Measurements from ENCODE around the gene RTTN. TPM values are rescaled to one million over a fixed set of nuclear protein-coding genes. Genes with fewer than 3 reads are reported as not detected.

Gene RTTN
- polyA plus RNA-seq, 1 of the 3 experiments (the other 2 are of a cell fraction), result 4.7 TPM

DNA sequence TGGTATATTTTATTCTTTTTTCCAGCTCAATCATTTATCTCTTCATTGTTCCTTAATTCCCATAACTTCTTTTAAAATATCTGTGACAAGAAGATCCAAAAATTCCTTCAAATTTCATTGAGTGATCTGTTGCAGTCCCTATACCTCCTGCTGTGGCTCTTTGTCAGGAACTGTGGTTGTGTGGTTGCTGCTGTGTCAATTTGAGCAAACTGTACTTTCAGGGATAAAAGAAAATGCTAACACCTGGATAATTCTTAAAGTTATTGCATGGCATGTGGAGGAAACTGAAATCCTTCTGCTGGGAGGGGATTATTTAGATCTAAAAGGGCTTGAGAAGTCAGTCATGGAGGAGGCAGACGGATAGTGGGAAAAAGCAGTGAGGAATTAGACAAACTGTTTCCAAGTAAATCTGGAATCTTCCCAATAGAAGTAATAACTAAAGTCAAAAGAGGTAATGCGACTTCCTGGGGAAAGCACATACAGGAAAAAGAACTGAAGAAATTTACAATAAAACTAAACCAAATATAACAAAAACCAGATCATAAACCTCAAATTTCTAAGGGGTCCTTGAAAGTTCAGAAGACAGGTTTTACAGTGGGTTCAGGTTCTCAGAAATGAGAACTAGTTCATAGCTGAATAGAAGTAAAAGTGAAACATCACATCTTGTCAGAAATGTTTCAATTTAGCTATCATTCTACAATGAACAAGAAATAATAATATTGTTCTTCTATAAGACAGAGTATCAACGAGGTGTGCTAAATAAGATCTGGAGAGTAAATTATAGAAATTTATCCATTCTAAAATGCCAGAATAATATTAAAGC lies 224.3 kb downstream of the RTTN start:
- Histone ChIP-seq H4K20me1 (ENCODE audit: insufficient read depth) (no peaks in the 10 kb centered on the region), H3K9ac (no peak overlapping the region), H2AFZ (ENCODE audit: low read depth) (no peak overlapping the region), H3F3A (replicated peaks; ENCODE audit: insufficient read depth) (no peaks in the 10 kb centered on the region), H3K4me3 (ENCODE audit: low read depth in 2 of 2, low read length in 1 of 2) (no peak overlapping the region), H3K27ac (ENCODE audit: low read depth in 2 of 2, low read length in 1 of 2) (no peak overlapping the region), H3K4me1 (ENCODE audit: control insufficient read depth in 1 of 2, insufficient read depth in 2 of 2, low read depth in 1 of 2, low read length in 1 of 2) (peaks cover 0 to 6% of the 10 kb centered on the region in 2 experiments; a peak in 2 of 4 replicates), H3K79me2 (ENCODE audit: insufficient read depth) (no peaks in the 10 kb centered on the region), H3K36me3 (replicated peaks in 1 of 2; ENCODE audit: control insufficient read depth in 1 of 2, insufficient read depth in 2 of 2, low read length in 1 of 2) (peaks cover 0 to 3% of the 10 kb centered on the region in 2 experiments), H3K27me3 (ENCODE audit: insufficient read depth) (no peaks in the 10 kb centered on the region), H3K9me3 (no peaks in the 10 kb centered on the region), H3K9me2 (no peaks in the 10 kb centered on the region), H3K4me2 (no peak overlapping the region)
- POLR2A ChIA-PET, result interaction anchor here (0.7 kb wide), 1 partner anchor 13 kb away, joined by 3 read pairs; no protein-coding TSS in a partner anchor
- WGBS (ENCODE audit: low lambda C conversion rate), result 87% methylated on average over 3 of the region's 3 CpGs
- CTCF ChIA-PET, result interaction anchor here (0.7 to 1.1 kb wide), 3 partner anchors 13 to 17 kb away, joined by 3 read pairs; no protein-coding TSS in a partner anchor
- DNase-seq, result no peak
- no peak for TF ChIP-seq YY1 (IDR thresholded peaks at IDR 0.05; ENCODE audit: low read depth)

DNA sequence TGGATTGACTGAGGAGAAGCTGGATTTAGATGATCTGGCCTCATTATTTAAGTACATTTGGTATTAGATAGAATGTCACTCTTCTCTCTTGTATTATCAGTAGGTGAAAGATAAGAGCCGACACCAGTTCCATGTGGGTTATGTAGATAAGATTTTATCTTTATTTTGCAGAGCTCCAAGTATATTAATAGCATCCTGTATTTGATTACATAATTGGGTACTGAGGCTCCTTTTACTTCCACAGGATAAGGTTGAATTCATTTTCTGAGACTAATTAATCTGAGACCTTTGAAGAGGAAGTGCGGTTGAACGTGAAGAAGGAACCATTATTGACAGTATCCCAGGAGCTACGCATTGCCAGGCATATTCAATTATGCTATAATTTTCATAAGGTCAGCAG lies 225.0 kb downstream of the RTTN start:
- H3K4me1 ChIP-seq (ENCODE audit: control insufficient read depth in 1 of 2, insufficient read depth in 2 of 2, low read depth in 1 of 2, low read length in 1 of 2), result peaks cover 0 to 6% of the 10 kb centered on the region in 2 experiments; a peak in 2 of 4 replicates
- WGBS (ENCODE audit: low lambda C conversion rate), result 88% methylated on average over 4 of the region's 4 CpGs
- H3K9me2 ChIP-seq, result no peaks in the 10 kb centered on the region
- no peaks in the 10 kb centered on the region for H3K27me3 ChIP-seq (ENCODE audit: insufficient read depth)
- H3K4me2 ChIP-seq, result no peak overlapping the region
- no peaks in the 10 kb centered on the region for H3K9me3 ChIP-seq
- ChIA-PET CTCF (interaction anchor here (0.7 to 1.1 kb wide), 3 partner anchors 12 to 18 kb away, joined by 3 read pairs; no protein-coding TSS in a partner anchor), POLR2A (interaction anchor here (0.7 kb wide), 1 partner anchor 12 kb away, joined by 3 read pairs; no protein-coding TSS in a partner anchor)
- DNase-seq, result no peak
- H3K27ac ChIP-seq (ENCODE audit: low read depth in 2 of 2, low read length in 1 of 2), result no peak overlapping the region
- no peaks in the 10 kb centered on the region for H3F3A ChIP-seq (replicated peaks; ENCODE audit: insufficient read depth)
- H2AFZ ChIP-seq (ENCODE audit: low read depth), result no peak overlapping the region
- no peak overlapping the region for H3K4me3 ChIP-seq (ENCODE audit: low read depth in 2 of 2, low read length in 1 of 2)
- H3K36me3 ChIP-seq (replicated peaks in 1 of 2; ENCODE audit: control insufficient read depth in 1 of 2, insufficient read depth in 2 of 2, low read length in 1 of 2), result peaks cover 0 to 3% of the 10 kb centered on the region in 2 experiments
- no peaks in the 10 kb centered on the region for H4K20me1 ChIP-seq (ENCODE audit: insufficient read depth)
- H3K79me2 ChIP-seq (ENCODE audit: insufficient read depth), result no peaks in the 10 kb centered on the region
- TF ChIP-seq FOSL2 (IDR thresholded peaks at IDR 0.05; ENCODE audit: borderline replicate concordance, low read depth) (no peak), SIN3A (IDR thresholded peaks at IDR 0.05; ENCODE audit: borderline replicate concordance, low read depth, low read length) (no peak), EP300 (IDR thresholded peaks at IDR 0.05; ENCODE audit: borderline replicate concordance in 1 of 2, low read depth in 1 of 2, low read length in 1 of 2) (peak in 1 of 2 experiments; percentile 86; a peak in 2 of 4 replicates), RCOR1 (IDR thresholded peaks at IDR 0.05; ENCODE audit: low read length) (peak; percentile 91), TCF12 (IDR thresholded peaks at IDR 0.05) (peak; percentile 48; the same call in 1 of the 2 replicates), GATA2 (CRISPR knock-in tag; IDR thresholded peaks at IDR 0.05) (peak; percentile 93)
- H3K9ac ChIP-seq, result no peak overlapping the region

DNA sequence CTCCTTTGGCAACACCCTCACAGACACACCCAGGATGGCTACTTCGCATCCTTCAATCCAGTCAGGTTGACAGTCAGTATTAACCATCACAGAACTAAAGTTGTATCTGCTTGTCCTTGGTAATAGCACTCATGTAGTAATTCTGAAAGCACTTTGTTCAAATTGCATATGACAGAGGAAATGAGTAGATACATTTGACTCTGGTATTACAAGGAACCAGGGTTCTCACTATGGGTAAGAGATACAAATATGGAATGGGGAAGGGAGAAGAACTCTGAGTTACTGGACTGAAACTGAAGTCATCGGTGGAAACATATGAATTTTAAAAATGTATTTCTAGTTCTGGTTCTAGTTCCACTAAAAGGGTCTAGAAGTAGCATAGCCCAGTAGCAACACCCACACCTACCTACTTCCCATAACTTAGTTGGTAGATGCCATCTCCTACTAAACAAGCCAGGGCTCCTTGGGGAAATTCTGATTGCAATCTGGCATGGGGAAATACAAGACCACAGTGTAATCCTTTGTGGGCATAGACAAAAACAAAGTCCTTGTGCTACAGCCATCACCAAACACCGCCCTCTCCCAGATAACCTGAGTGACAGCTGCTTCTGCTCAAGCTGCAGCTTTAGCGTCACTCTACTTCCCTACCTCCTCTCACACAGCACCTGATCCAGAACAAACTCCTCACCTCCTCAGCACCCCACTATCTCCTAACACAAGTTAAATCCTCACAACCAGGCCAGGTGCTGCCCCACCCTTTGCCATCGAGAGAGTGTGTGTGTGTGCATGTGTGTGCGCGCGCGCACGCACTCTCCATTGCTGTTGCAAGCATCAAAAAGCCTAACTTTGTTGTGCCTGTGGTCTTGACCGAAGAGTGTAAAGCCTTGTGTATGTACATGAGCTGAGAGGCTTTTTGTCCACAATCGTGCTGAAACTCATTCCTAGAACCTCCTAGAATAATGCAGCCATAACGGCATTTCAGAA lies 226.5 kb downstream of the RTTN start:
- no peak overlapping the region for H3K9ac ChIP-seq
- H3K36me3 ChIP-seq (replicated peaks in 1 of 2; ENCODE audit: control insufficient read depth in 1 of 2, insufficient read depth in 2 of 2, low read length in 1 of 2), result peaks cover 0 to 3% of the 10 kb centered on the region in 2 experiments
- H3K27ac ChIP-seq (ENCODE audit: low read depth in 2 of 2, low read length in 1 of 2), result no peak overlapping the region
- H3K4me3 ChIP-seq (ENCODE audit: low read depth in 2 of 2, low read length in 1 of 2), result no peak overlapping the region
- 88% methylated on average over 13 of the region's 13 CpGs for WGBS (ENCODE audit: low lambda C conversion rate)
- H3K79me2 ChIP-seq (ENCODE audit: insufficient read depth), result no peaks in the 10 kb centered on the region
- ChIA-PET CTCF (no interaction called here), POLR2A (no interaction called here)
- no peaks in the 10 kb centered on the region for H3K9me3 ChIP-seq
- no peaks in the 10 kb centered on the region for H3K27me3 ChIP-seq (ENCODE audit: insufficient read depth)
- no peak overlapping the region for H3K4me2 ChIP-seq
- H3K9me2 ChIP-seq, result no peaks in the 10 kb centered on the region
- H3K4me1 ChIP-seq (ENCODE audit: control insufficient read depth in 1 of 2, insufficient read depth in 2 of 2, low read depth in 1 of 2, low read length in 1 of 2), result peaks cover 0 to 6% of the 10 kb centered on the region in 2 experiments; a peak in 2 of 4 replicates
- no peaks in the 10 kb centered on the region for H4K20me1 ChIP-seq (ENCODE audit: insufficient read depth)
- DNase-seq, result no peak
- no peak overlapping the region for H2AFZ ChIP-seq (ENCODE audit: low read depth)
- H3F3A ChIP-seq (replicated peaks; ENCODE audit: insufficient read depth), result no peaks in the 10 kb centered on the region
- no peak for TF ChIP-seq FOXJ3 (CRISPR knock-in tag; IDR thresholded peaks at IDR 0.05)
- no peak for TF ChIP-seq POLR2AphosphoS5 (IDR thresholded peaks at IDR 0.05; ENCODE audit: low read depth, low read length)
- TF ChIP-seq, protein P1, sequence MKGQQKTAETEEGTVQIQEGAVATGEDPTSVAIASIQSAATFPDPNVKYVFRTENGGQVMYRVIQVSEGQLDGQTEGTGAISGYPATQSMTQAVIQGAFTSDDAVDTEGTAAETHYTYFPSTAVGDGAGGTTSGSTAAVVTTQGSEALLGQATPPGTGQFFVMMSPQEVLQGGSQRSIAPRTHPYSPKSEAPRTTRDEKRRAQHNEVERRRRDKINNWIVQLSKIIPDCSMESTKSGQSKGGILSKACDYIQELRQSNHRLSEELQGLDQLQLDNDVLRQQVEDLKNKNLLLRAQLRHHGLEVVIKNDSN (IDR thresholded peaks at IDR 0.05; ENCODE audit: borderline replicate concordance, low read depth), result no peak
- no peak for TF ChIP-seq NRF1 (IDR thresholded peaks at IDR 0.05; ENCODE audit: low read depth, low read length)
- TF ChIP-seq, protein P2, sequence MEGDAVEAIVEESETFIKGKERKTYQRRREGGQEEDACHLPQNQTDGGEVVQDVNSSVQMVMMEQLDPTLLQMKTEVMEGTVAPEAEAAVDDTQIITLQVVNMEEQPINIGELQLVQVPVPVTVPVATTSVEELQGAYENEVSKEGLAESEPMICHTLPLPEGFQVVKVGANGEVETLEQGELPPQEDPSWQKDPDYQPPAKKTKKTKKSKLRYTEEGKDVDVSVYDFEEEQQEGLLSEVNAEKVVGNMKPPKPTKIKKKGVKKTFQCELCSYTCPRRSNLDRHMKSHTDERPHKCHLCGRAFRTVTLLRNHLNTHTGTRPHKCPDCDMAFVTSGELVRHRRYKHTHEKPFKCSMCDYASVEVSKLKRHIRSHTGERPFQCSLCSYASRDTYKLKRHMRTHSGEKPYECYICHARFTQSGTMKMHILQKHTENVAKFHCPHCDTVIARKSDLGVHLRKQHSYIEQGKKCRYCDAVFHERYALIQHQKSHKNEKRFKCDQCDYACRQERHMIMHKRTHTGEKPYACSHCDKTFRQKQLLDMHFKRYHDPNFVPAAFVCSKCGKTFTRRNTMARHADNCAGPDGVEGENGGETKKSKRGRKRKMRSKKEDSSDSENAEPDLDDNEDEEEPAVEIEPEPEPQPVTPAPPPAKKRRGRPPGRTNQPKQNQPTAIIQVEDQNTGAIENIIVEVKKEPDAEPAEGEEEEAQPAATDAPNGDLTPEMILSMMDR (IDR thresholded peaks at IDR 0.05), result no peak
- no peak for TF ChIP-seq GABPA (IDR thresholded peaks at IDR 0.05; ENCODE audit: low read depth)
- TF ChIP-seq, protein P3, sequence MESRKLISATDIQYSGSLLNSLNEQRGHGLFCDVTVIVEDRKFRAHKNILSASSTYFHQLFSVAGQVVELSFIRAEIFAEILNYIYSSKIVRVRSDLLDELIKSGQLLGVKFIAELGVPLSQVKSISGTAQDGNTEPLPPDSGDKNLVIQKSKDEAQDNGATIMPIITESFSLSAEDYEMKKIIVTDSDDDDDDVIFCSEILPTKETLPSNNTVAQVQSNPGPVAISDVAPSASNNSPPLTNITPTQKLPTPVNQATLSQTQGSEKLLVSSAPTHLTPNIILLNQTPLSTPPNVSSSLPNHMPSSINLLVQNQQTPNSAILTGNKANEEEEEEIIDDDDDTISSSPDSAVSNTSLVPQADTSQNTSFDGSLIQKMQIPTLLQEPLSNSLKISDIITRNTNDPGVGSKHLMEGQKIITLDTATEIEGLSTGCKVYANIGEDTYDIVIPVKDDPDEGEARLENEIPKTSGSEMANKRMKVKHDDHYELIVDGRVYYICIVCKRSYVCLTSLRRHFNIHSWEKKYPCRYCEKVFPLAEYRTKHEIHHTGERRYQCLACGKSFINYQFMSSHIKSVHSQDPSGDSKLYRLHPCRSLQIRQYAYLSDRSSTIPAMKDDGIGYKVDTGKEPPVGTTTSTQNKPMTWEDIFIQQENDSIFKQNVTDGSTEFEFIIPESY (IDR thresholded peaks at IDR 0.05; ENCODE audit: borderline replicate concordance, low read depth), result no peak

Measured in SK-N-SH (cell line).